ENCODE measurements around the gene JUN. TPM values are rescaled to one million over a fixed set of nuclear protein-coding genes. Genes with fewer than 3 reads are reported as not detected.

The JUN gene
- polyA plus RNA-seq (2012; rRNA removed) = 54.6 and 66.5 TPM in 2 replicates
- 34.2 and 46.9 TPM in 2 replicates for polyA plus RNA-seq (2012; cell fraction: cytosol; rRNA removed)
- 83.5 and 100 TPM in 2 replicates for polyA plus RNA-seq (2012; cell fraction: nucleus; rRNA removed)

- Histone ChIP-seq H3K79me2 (ENCODE audit: insufficient read depth) (peaks cover 39% of the 10 kb centered on the region), H3K9me3 (no peaks in the 10 kb centered on the region), H3K9ac (peak within 1 kb of the TSS; percentile 99), H2AFZ (ENCODE audit: low read depth) (no peak within 1 kb of the TSS), H3K36me3 (replicated peaks in 1 of 2; ENCODE audit: control insufficient read depth in 1 of 2, insufficient read depth in 2 of 2, low read length in 1 of 2) (peaks cover 14 to 30% of the 10 kb centered on the region in 2 experiments), H3K4me2 (peak within 1 kb of the TSS; percentile 93), H3K27me3 (ENCODE audit: insufficient read depth) (no peaks in the 10 kb centered on the region), H3K9me2 (no peaks in the 10 kb centered on the region), H3F3A (replicated peaks; ENCODE audit: insufficient read depth) (peaks cover 29% of the 10 kb centered on the region), H3K4me1 (ENCODE audit: control insufficient read depth in 1 of 2, insufficient read depth in 2 of 2, low read depth in 1 of 2, low read length in 1 of 2) (peaks cover 5 to 25% of the 10 kb centered on the region in 2 experiments; a peak in 2 of 4 replicates), H3K4me3 (ENCODE audit: low read depth in 2 of 2, low read length in 1 of 2) (peak within 1 kb of the TSS; percentile 86 to 89), H3K27ac (ENCODE audit: low read depth in 2 of 2, low read length in 1 of 2) (peak within 1 kb of the TSS; percentile 93 to 98), H4K20me1 (ENCODE audit: insufficient read depth) (peaks cover 44% of the 10 kb centered on the region)
- DNase-seq = peak; percentile 96
- 1% methylated on average over 37 of the region's 57 CpGs for WGBS (ENCODE audit: low lambda C conversion rate)
- TF ChIP-seq ELF1 (IDR thresholded peaks at IDR 0.05) = peak; percentile 31; the same call in 1 of the 2 replicates
- TF ChIP-seq TCF12 (IDR thresholded peaks at IDR 0.05) = peak; percentile 51
- TF ChIP-seq YY1 (IDR thresholded peaks at IDR 0.05; ENCODE audit: low read depth) = 0 out of 2 replicates have a peak, but pooled peaks have one; percentile 48
- TF ChIP-seq FOSL2 (IDR thresholded peaks at IDR 0.05; ENCODE audit: borderline replicate concordance, low read depth) = peak; percentile 3; the same call in 1 of the 2 replicates
- TF ChIP-seq GABPA (IDR thresholded peaks at IDR 0.05; ENCODE audit: low read depth) = peak; percentile 59; the same call in 1 of the 2 replicates
- peak; percentile 59 for TF ChIP-seq PBX3 (IDR thresholded peaks at IDR 0.05)
- TF ChIP-seq USF1 (IDR thresholded peaks at IDR 0.05; ENCODE audit: borderline replicate concordance, low read depth) = 0 out of 2 replicates have a peak, but pooled peaks have one; percentile 20
- TF ChIP-seq MXI1 (IDR thresholded peaks at IDR 0.05; ENCODE audit: low read depth, low read length) = no peak
- no peak for TF ChIP-seq RAD21 (IDR thresholded peaks at IDR 0.05; ENCODE audit: low read length)
- peak; percentile 50 for TF ChIP-seq TEAD4 (IDR thresholded peaks at IDR 0.05; ENCODE audit: borderline replicate concordance, insufficient read depth)
- TF ChIP-seq JUND (IDR thresholded peaks at IDR 0.05) = peak; percentile 47; the same call in 1 of the 2 replicates
- TF ChIP-seq GATA2 (CRISPR knock-in tag; IDR thresholded peaks at IDR 0.05) = no peak
- TF ChIP-seq MAX (IDR thresholded peaks at IDR 0.05; ENCODE audit: low read depth) = peak; percentile 48
- no peak for TF ChIP-seq RCOR1 (IDR thresholded peaks at IDR 0.05; ENCODE audit: low read length)
- TF ChIP-seq FOXM1 (IDR thresholded peaks at IDR 0.05; ENCODE audit: low read depth) = peak; percentile 72; the same call in 1 of the 2 replicates
- no peak for TF ChIP-seq USF2 (IDR thresholded peaks at IDR 0.05; ENCODE audit: borderline replicate concordance, low read depth, low read length)
- TF ChIP-seq IRF3 (IDR thresholded peaks at IDR 0.05; ENCODE audit: low read depth, low read length) = 0 out of 2 replicates have a peak, but pooled peaks have one; percentile 37
- TF ChIP-seq TAF1 (IDR thresholded peaks at IDR 0.05; ENCODE audit: borderline replicate concordance, low read depth, low read length) = peak; percentile 99
- peak; percentile 100 for TF ChIP-seq MEF2A (IDR thresholded peaks at IDR 0.05; ENCODE audit: borderline replicate concordance, low read depth)
- peak; percentile 79 for TF ChIP-seq REST (IDR thresholded peaks at IDR 0.05; ENCODE audit: low read depth, low read length)
- TF ChIP-seq POLR2AphosphoS5 (IDR thresholded peaks at IDR 0.05; ENCODE audit: low read depth, low read length) = peak; percentile 100
- peak; percentile 96; the same call in 1 of the 2 replicates for TF ChIP-seq SIN3A (IDR thresholded peaks at IDR 0.05; ENCODE audit: borderline replicate concordance, low read depth, low read length)
- POLR2A ChIA-PET = interaction anchor here (0.7 to 1.8 kb wide), 7 partner anchors 12 to 975 kb away, joined by 3 to 7 read pairs (median 3); no protein-coding TSS in a partner anchor
- CTCF ChIA-PET = interaction anchor here (1.0 to 4.6 kb wide), 6 partner anchors 17 to 936 kb away, joined by 3 to 27 read pairs (median 4); no protein-coding TSS in a partner anchor
Measured at GRCh38 chr1:58783993-58784757, at the start of gene JUN. Gene JUN (minus strand): TSS chr1:58784047. CDS start chr1:58783070, 977 bp downstream.

All from SK-N-SH (cell line).